Measurements from ENCODE around the gene NUP107. TPM values are rescaled to one million over a fixed set of nuclear protein-coding genes. Genes with fewer than 3 reads are reported as not detected.

The NUP107 gene
- total RNA-seq, 1 donor, result 53.1 TPM

DNA sequence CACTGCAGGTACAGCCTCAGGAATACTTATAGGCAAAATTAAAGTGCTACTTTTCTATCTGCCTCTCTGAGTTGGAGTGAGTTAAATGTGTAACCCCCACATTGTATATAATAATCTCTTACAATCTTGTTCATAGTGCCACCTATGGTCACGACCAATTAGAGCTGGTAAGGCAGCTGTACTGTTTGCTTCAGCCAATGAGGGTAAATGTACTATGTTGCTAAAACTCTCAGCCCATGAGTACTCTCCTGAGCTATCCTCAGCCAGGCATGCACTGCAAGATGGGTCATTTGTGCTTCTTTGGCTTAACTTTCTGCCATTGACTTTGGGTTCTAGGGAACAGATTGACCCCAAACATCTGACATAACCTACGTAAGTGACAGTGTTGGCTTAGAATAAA lies 106.2 kb downstream of the NUP107 start:
- TF ChIP-seq, protein P1, sequence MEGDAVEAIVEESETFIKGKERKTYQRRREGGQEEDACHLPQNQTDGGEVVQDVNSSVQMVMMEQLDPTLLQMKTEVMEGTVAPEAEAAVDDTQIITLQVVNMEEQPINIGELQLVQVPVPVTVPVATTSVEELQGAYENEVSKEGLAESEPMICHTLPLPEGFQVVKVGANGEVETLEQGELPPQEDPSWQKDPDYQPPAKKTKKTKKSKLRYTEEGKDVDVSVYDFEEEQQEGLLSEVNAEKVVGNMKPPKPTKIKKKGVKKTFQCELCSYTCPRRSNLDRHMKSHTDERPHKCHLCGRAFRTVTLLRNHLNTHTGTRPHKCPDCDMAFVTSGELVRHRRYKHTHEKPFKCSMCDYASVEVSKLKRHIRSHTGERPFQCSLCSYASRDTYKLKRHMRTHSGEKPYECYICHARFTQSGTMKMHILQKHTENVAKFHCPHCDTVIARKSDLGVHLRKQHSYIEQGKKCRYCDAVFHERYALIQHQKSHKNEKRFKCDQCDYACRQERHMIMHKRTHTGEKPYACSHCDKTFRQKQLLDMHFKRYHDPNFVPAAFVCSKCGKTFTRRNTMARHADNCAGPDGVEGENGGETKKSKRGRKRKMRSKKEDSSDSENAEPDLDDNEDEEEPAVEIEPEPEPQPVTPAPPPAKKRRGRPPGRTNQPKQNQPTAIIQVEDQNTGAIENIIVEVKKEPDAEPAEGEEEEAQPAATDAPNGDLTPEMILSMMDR (IDR thresholded peaks at IDR 0.05; ENCODE audit: insufficient read depth, low read depth, low read length), result no peak
- peak; percentile 51 for DNase-seq (ENCODE audit: low read depth)

DNA sequence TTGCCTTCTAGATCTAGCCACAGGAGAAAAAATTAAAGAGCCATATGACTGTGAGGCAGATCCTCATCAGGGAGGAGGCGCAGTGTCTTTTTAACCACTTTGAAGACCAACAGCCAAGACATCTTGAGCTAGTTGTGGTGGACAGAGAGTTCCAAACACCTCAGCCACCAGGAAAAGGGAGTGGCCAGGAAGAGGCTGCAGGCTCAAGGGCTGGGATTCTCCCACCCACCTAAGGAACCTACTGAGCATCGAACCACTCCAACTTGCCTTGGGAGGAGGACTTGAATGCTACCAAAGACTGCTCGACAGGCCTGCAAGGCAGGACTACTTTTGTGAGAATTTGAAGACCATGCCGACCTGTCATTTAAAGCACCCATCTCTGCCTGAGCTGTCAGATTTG lies 106.7 kb downstream of the NUP107 start:
- H3K4me3 ChIP-seq (ENCODE audit: low read depth, low read length), result no peak overlapping the region
- DNase-seq (ENCODE audit: low read depth), result no peak
- TF ChIP-seq, protein P1 (IDR thresholded peaks at IDR 0.05; ENCODE audit: insufficient read depth, low read depth, low read length), result no peak

More for the DNA sequence above, 106.2 kb downstream of the NUP107 start:
- H3K4me3 ChIP-seq (ENCODE audit: low read depth, low read length), result no peak overlapping the region

DNA sequence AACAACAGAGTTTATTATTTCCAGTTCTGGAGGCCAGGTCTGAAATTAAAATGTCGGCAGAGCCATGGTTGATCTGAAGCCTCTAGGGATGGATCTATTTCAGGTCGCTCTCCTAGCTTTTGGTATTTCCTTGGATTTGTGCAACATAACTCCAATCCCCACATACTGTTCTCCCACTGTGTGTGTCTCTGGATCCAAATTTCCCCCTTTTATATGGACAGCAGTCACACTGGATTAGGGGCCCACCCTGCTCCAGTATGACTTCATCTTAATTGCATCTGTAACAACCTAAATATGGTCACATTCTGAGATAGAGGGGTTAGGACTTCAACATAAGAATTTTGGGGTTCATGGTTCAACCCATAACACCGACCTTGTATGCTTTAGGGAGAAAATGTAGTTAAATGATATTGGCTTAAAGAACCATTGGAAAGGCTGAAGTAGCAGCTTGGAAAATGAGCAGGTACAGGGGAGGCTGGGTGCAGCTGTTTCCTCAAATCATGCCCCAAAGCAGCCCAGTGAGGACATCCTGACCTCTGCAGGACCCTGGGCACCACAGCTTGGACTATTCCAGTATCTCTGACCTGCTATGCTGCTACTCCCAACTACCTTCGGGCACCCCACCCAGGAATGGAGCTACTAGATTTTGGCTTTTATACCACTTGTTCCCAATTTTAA lies 107.3 kb downstream of the NUP107 start:
- H3K4me3 ChIP-seq (ENCODE audit: low read depth, low read length), result no peak overlapping the region
- TF ChIP-seq, protein P1 (IDR thresholded peaks at IDR 0.05; ENCODE audit: insufficient read depth, low read depth, low read length), result no peak

DNA sequence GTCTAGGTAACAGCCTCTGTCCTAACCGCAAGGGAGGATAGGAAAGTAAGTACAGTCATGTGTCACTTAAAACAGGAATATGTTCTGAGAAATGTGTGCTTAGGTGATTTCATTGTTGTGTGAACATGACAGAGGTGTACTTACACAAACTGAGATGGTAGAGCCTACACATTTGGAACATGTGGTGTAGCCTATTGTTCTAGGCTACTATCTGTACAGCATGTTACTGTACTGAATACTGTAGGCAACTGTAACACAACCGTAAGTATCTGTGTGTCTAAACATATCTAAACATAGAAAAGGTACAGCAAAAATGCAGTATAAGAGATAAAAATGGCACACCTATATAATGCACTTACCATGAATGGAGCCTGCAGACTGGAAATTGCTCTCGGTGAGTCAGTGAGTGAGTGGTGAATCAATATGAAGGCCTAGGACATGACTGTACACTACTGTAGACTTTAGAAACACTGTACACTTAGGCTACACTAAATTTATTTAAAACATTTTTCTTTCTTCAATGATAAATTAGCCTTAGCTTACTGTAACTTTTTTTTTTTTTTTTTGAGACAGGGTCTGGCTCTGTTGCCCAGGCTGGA lies 108.0 kb downstream of the NUP107 start:
- DNase-seq (ENCODE audit: low read depth), result no peak
- H3K4me3 ChIP-seq (ENCODE audit: low read depth, low read length), result no peak overlapping the region
- TF ChIP-seq, protein P1 (IDR thresholded peaks at IDR 0.05; ENCODE audit: insufficient read depth, low read depth, low read length), result no peak

More for the DNA sequence above, 107.3 kb downstream of the NUP107 start:
- no peak for DNase-seq (ENCODE audit: low read depth)

Other genes with a start within 250 kb of the NUP107 start
- 125 and 155 TPM in 2 replicates for gene RAP1B, start 76.1 kb upstream of the NUP107 start, total RNA-seq
- gene SLC35E3, start 59.2 kb downstream of the NUP107 start, total RNA-seq, result 2.6 and 6.5 TPM in 2 replicates
- gene MDM2, start 121.2 kb downstream of the NUP107 start, total RNA-seq, result 151 and 245 TPM in 2 replicates
- 8.4 and 23.3 TPM in 2 replicates for gene CPM, start 246.2 kb downstream of the NUP107 start, total RNA-seq

All from fibroblast of villous mesenchyme (primary cell).